ENCODE measurements around the gene ZFP92. TPM values are rescaled to one million over a fixed set of nuclear protein-coding genes. Genes with fewer than 3 reads are reported as not detected.
A peak's percentile ranks its signal among the peaks of the same experiment; 100 is the strongest.

Gene ZFP92
- total and polyA plus RNA-seq, 4 donors: 1.6 to 2.7 (median 2.2) TPM

DNA sequence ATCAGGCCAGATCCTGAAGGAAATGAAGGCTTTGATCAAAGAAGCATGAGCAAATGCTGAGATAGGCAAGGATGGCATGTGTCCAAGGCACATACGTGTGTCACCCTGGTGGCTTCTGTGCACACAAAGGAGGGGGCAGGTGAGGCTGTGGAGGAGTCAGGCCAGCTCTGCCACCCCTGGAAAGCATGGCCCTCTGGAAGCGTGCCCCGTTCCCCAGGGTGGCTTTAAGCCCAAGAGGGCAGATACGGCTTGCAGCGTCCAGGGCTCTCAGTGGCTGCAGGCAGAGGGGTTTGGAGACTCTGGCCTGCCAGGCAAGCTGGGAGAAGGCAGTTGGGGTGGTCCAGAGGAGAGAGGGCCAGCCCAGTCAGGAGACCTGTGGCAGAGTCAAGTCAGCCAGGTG, 35.7 kb upstream of the ZFP92 start:
- WGBS (ENCODE audit: insufficient coverage): 75% methylated on average over 5 of the region's 5 CpGs
- Histone ChIP-seq H3K27ac (ENCODE audit: low read depth, low read length) (no peak overlapping the region), H3K4me3 (ENCODE audit: low read depth, low read length) (no peak overlapping the region), H3K36me3 (ENCODE audit: control insufficient read depth, insufficient read depth, low read length) (no peaks in the 10 kb centered on the region), H3K27me3 (ENCODE audit: control insufficient read depth, insufficient read depth, low read length) (no peaks in the 10 kb centered on the region), H3K4me1 (ENCODE audit: control insufficient read depth, insufficient read depth, low read length) (peaks cover 22% of the 10 kb centered on the region), H3K9me3 (ENCODE audit: control insufficient read depth, insufficient read depth, low read length) (peaks cover 3% of the 10 kb centered on the region)
- no peak for DNase-seq (ENCODE audit: low read depth in 4 of 6, low spot score in 6 of 6)

GRCh38 chrX:153377727-153378126, 33.5 kb upstream of the ZFP92 start:
- no peak for DNase-seq (ENCODE audit: low read depth in 4 of 6, low spot score in 6 of 6)
- H3K27me3 ChIP-seq (ENCODE audit: control insufficient read depth, insufficient read depth, low read length): no peaks in the 10 kb centered on the region
- 100% methylated on average over 1 of the region's 3 CpGs for WGBS (ENCODE audit: insufficient coverage)
- no peak overlapping the region for H3K27ac ChIP-seq (ENCODE audit: low read depth, low read length)
- H3K36me3 ChIP-seq (ENCODE audit: control insufficient read depth, insufficient read depth, low read length): no peaks in the 10 kb centered on the region
- peaks cover 3% of the 10 kb centered on the region for H3K9me3 ChIP-seq (ENCODE audit: control insufficient read depth, insufficient read depth, low read length)
- peaks cover 40% of the 10 kb centered on the region for H3K4me1 ChIP-seq (ENCODE audit: control insufficient read depth, insufficient read depth, low read length)
- no peak overlapping the region for H3K4me3 ChIP-seq (ENCODE audit: low read depth, low read length)

- H3K36me3 ChIP-seq (ENCODE audit: control insufficient read depth, insufficient read depth, low read length): no peaks in the 10 kb centered on the region
- no peak overlapping the region for H3K4me3 ChIP-seq (ENCODE audit: low read depth, low read length)
- peaks cover 40% of the 10 kb centered on the region for H3K4me1 ChIP-seq (ENCODE audit: control insufficient read depth, insufficient read depth, low read length)
- no peak overlapping the region for H3K27ac ChIP-seq (ENCODE audit: low read depth, low read length)
- WGBS (ENCODE audit: insufficient coverage): 78% methylated on average over 4 of the region's 4 CpGs
- H3K9me3 ChIP-seq (ENCODE audit: control insufficient read depth, insufficient read depth, low read length): peaks cover 3% of the 10 kb centered on the region
- H3K27me3 ChIP-seq (ENCODE audit: control insufficient read depth, insufficient read depth, low read length): no peaks in the 10 kb centered on the region
- DNase-seq (ENCODE audit: low read depth in 4 of 6, low spot score in 6 of 6): no peak
Observed at GRCh38 chrX:153378607-153379006, 32.7 kb upstream of the ZFP92 start.

DNA sequence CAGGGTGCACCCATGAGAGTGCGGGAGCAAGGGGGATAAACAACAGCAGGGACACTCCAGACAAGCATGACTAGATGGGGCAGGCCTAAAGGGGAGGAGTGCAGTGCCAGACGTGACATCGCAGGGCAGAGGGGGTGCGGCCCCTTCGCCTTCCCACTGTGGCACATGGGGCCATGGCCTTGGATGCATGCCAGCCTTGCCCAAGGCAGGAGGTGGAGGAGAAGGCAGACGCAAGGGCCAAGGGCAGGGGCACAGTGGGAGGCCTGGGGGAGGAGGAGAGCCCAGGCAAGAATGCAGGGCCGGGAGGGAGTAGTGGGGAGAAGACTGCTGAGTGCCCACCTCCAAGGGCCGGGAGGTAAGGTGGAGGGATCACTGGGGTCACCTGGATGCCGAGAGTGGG, 31.8 kb upstream of the ZFP92 start:
- no peaks in the 10 kb centered on the region for H3K27me3 ChIP-seq (ENCODE audit: control insufficient read depth, insufficient read depth, low read length)
- peaks cover 3% of the 10 kb centered on the region for H3K9me3 ChIP-seq (ENCODE audit: control insufficient read depth, insufficient read depth, low read length)
- peaks cover 40% of the 10 kb centered on the region for H3K4me1 ChIP-seq (ENCODE audit: control insufficient read depth, insufficient read depth, low read length)
- no peak overlapping the region for H3K4me3 ChIP-seq (ENCODE audit: low read depth, low read length)
- WGBS (ENCODE audit: insufficient coverage): 71% methylated on average over 9 of the region's 9 CpGs
- DNase-seq (ENCODE audit: low read depth in 4 of 6, low spot score in 6 of 6): no peak
- H3K27ac ChIP-seq (ENCODE audit: low read depth, low read length): no peak overlapping the region
- no peaks in the 10 kb centered on the region for H3K36me3 ChIP-seq (ENCODE audit: control insufficient read depth, insufficient read depth, low read length)

DNA sequence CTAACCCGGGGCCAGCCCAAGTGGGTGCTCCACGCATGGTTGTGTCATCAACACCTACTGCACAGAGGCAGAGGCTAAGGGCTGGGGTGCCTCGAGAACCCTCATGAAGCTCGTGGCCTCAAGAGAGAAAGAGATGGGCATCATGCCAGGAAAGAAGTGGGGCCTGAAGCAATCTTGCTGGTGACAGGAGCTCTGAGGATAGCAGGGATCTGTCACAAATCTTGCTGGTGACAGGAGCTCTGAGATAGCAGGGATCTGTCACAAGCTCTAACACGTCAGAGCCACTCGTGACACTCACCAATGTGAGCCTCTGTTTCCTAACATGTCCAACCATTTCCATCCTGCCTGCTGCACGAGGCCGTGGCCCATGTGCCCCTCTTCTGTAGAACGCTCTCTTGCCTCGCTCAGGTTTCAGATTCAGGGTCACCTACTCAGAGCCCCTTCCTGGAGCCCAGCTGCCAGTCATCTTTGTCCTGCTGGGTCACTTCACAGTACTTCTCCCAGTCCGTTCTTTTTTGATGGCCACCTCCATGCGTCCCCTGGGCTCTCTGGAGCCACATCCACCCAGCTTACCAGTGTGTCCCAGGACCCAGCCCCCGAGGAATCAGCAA, 31.2 kb upstream of the ZFP92 start:
- no peak overlapping the region for H3K4me3 ChIP-seq (ENCODE audit: low read depth, low read length)
- no peaks in the 10 kb centered on the region for H3K36me3 ChIP-seq (ENCODE audit: control insufficient read depth, insufficient read depth, low read length)
- DNase-seq (ENCODE audit: low read depth in 4 of 6, low spot score in 6 of 6): peak in 1 of 6 donors; percentile 2
- no peak overlapping the region for H3K27ac ChIP-seq (ENCODE audit: low read depth, low read length)
- 65% methylated on average over 10 of the region's 13 CpGs for WGBS (ENCODE audit: insufficient coverage)
- H3K4me1 ChIP-seq (ENCODE audit: control insufficient read depth, insufficient read depth, low read length): peaks cover 40% of the 10 kb centered on the region
- H3K9me3 ChIP-seq (ENCODE audit: control insufficient read depth, insufficient read depth, low read length): peaks cover 3% of the 10 kb centered on the region
- no peaks in the 10 kb centered on the region for H3K27me3 ChIP-seq (ENCODE audit: control insufficient read depth, insufficient read depth, low read length)

- no peak overlapping the region for H3K4me3 ChIP-seq (ENCODE audit: low read depth, low read length)
- 63% methylated on average over 9 of the region's 9 CpGs for WGBS (ENCODE audit: insufficient coverage)
- DNase-seq (ENCODE audit: low read depth in 4 of 6, low spot score in 6 of 6): peak in 1 of 6 donors; percentile 17
- peaks cover 3% of the 10 kb centered on the region for H3K9me3 ChIP-seq (ENCODE audit: control insufficient read depth, insufficient read depth, low read length)
- peak overlapping the region; percentile 74 for H3K27ac ChIP-seq (ENCODE audit: low read depth, low read length)
- no peaks in the 10 kb centered on the region for H3K27me3 ChIP-seq (ENCODE audit: control insufficient read depth, insufficient read depth, low read length)
- H3K4me1 ChIP-seq (ENCODE audit: control insufficient read depth, insufficient read depth, low read length): peaks cover 34% of the 10 kb centered on the region
- H3K36me3 ChIP-seq (ENCODE audit: control insufficient read depth, insufficient read depth, low read length): no peaks in the 10 kb centered on the region
Observed at GRCh38 chrX:153380691-153381090, 30.6 kb upstream of the ZFP92 start.

DNA sequence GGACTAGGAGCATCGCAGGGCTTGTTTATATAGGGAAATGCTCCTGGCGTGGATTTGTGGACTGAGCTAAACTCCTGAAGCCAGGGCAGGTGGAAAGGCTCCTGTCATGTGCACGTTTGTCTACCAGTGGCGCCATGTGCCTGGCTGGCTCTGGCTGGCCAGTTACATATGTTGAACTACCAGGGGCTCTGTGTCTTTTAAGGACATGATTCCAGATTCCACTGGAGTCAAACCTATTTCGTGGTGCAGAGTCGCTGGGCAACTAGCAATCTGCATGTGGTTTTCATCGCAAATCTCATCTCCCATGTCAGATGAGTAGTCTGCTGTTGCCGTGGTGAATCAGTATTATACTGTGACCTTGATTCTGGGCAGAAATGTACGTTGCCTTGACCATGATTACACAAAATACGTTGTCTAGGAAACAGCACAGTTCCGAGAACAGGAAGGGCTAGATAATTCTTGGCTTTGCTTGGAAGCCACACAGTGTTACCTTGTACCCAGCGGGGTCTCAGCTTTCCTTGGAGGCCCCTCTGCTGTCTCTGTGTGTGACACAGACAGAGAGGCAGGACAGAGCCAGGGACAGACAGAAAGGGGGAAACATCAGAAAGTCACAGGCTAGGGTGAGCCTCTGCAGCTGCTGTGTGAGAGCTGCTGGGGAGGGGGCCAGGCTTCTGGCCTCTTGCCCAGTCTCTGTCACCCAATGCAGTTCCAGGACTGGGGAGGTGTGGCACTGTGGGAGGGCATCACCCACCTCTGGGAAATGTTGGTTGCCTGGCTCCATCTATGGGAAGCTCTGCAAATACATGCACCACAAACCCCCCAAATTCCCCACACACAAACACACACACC, 29.4 kb upstream of the ZFP92 start:
- H3K27ac ChIP-seq (ENCODE audit: low read depth, low read length): peak overlapping the region; percentile 74
- peaks cover 3% of the 10 kb centered on the region for H3K9me3 ChIP-seq (ENCODE audit: control insufficient read depth, insufficient read depth, low read length)
- H3K36me3 ChIP-seq (ENCODE audit: control insufficient read depth, insufficient read depth, low read length): no peaks in the 10 kb centered on the region
- no peak overlapping the region for H3K4me3 ChIP-seq (ENCODE audit: low read depth, low read length)
- H3K4me1 ChIP-seq (ENCODE audit: control insufficient read depth, insufficient read depth, low read length): peaks cover 33% of the 10 kb centered on the region
- no peaks in the 10 kb centered on the region for H3K27me3 ChIP-seq (ENCODE audit: control insufficient read depth, insufficient read depth, low read length)
- WGBS (ENCODE audit: insufficient coverage): 49% methylated on average over 12 of the region's 12 CpGs
- peak; percentile 53 to 88 (median 63) for DNase-seq (ENCODE audit: low read depth in 4 of 6, low spot score in 6 of 6)

DNA sequence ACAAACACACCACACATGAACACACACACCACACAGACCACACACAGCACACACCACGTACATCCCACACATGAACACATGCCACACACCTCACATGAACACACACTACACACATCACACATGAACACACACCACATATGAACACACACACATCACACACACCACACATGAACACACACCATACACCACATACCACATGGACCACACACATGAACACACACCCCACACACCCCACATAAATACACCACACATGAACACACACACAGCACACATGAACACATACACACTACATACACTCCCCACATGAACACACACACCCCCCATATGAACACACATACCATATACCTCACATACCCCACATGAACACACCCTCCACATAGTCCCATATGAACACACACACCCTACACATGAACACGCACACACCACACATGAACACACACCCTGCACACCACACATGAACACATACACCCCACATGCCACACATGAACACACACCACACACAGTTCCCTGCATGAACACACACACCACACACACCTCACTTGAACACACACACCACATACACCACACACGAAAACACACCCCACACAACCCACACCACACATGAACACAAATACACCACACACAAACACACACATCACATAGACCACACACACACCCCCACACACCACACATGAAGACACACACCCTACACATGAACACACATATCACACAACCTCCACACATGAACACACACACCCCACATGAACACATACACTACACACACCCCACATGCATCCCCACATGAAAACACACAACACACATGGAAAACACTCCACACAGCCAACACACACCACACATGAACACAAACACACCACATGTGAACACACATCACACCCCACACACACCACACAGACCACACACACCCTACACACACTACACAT, 28.4 kb upstream of the ZFP92 start:
- no peak for DNase-seq (ENCODE audit: low read depth in 4 of 6, low spot score in 6 of 6)
- Histone ChIP-seq H3K27me3 (ENCODE audit: control insufficient read depth, insufficient read depth, low read length) (no peaks in the 10 kb centered on the region), H3K27ac (ENCODE audit: low read depth, low read length) (peak overlapping the region; percentile 74), H3K9me3 (ENCODE audit: control insufficient read depth, insufficient read depth, low read length) (peaks cover 3% of the 10 kb centered on the region), H3K4me3 (ENCODE audit: low read depth, low read length) (no peak overlapping the region), H3K36me3 (ENCODE audit: control insufficient read depth, insufficient read depth, low read length) (no peaks in the 10 kb centered on the region), H3K4me1 (ENCODE audit: control insufficient read depth, insufficient read depth, low read length) (peaks cover 33% of the 10 kb centered on the region)
- 89% methylated on average over 3 of the region's 3 CpGs for WGBS (ENCODE audit: insufficient coverage)

DNA sequence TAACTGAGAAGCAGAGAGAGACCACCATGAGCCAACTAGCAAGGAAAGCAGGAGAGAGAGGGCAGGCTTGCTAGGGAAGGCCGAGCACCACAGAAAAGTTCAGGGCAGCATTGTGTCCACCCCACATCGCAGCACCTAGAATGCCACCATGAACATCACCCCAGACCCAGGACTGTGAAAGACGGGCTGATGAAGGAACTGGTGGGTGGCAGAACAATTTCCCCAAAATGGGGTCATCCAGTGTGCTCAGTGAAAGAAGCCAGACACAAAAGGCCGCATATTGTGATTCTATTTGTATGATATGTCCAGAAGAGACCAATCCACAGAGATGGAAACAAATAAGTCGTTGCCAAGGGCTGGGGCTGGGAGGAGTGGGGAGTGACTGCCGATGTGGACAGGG, 26.9 kb upstream of the ZFP92 start:
- peaks cover 29% of the 10 kb centered on the region for H3K4me1 ChIP-seq (ENCODE audit: control insufficient read depth, insufficient read depth, low read length)
- WGBS (ENCODE audit: insufficient coverage): 89% methylated on average over 5 of the region's 6 CpGs

More for the DNA sequence above, 26.9 kb upstream of the ZFP92 start:
- no peak overlapping the region for H3K4me3 ChIP-seq (ENCODE audit: low read depth, low read length)
- H3K27me3 ChIP-seq (ENCODE audit: control insufficient read depth, insufficient read depth, low read length): no peaks in the 10 kb centered on the region
- no peak for DNase-seq (ENCODE audit: low read depth in 4 of 6, low spot score in 6 of 6)
- H3K27ac ChIP-seq (ENCODE audit: low read depth, low read length): no peak overlapping the region
- no peaks in the 10 kb centered on the region for H3K9me3 ChIP-seq (ENCODE audit: control insufficient read depth, insufficient read depth, low read length)
- H3K36me3 ChIP-seq (ENCODE audit: control insufficient read depth, insufficient read depth, low read length): no peaks in the 10 kb centered on the region

Data from spinal cord (tissue), 10 donors.